Thymus (tissue), 11 donors: ENCODE data around the gene SCGB1C2. TPM values are rescaled to one million over a fixed set of nuclear protein-coding genes. Genes with fewer than 3 reads are reported as not detected.

Source experiments
- DNase-seq, 9 donors: peaks; one replicate each; pipeline ENCODE4 v3.0.0-alpha.2; 2013; ENCODE audit warnings: low spot score in 9 of 9, low read depth in 6 of 9, missing footprints in 1 of 9
- H3K27ac ChIP-seq, 2 donors: one replicate each; pipeline ENCODE4 v1.5.1; 2013; ENCODE audit warnings: control low read depth in 1 of 2, low read depth in 1 of 2, low read length in 1 of 2, mild to moderate bottlenecking in 1 of 2, moderate library complexity in 1 of 2
- H3K27me3 ChIP-seq, 2 donors: one replicate each; pipeline ENCODE4 v1.5.1; 2013; ENCODE audit warnings: low read length in 1 of 2; ENCODE audit not compliant: control insufficient read depth in 2 of 2, insufficient read depth in 1 of 2
- H3K36me3 ChIP-seq, 2 donors: one replicate each; pipeline ENCODE4 v1.5.1; 2013; ENCODE audit warnings: low read length in 1 of 2, mild to moderate bottlenecking in 1 of 2, moderate library complexity in 1 of 2; ENCODE audit not compliant: control insufficient read depth in 2 of 2, insufficient read depth in 2 of 2
- H3K4me1 ChIP-seq, 2 donors: one replicate each; pipeline ENCODE4 v1.5.1; 2013; ENCODE audit warnings: low read length in 2 of 2; ENCODE audit not compliant: control insufficient read depth in 2 of 2, insufficient read depth in 2 of 2
- H3K4me3 ChIP-seq, 2 donors: one replicate each; pipeline ENCODE4 v1.5.1; 2013; ENCODE audit warnings: low read length in 2 of 2, control low read depth in 1 of 2, mild to moderate bottlenecking in 1 of 2
- H3K9me3 ChIP-seq, 2 donors: one replicate each; pipeline ENCODE4 v1.5.1; 2013; ENCODE audit warnings: low read length in 1 of 2, mild to moderate bottlenecking in 1 of 2; ENCODE audit not compliant: control insufficient read depth in 2 of 2, insufficient read depth in 1 of 2
- WGBS: extraction: QIAGEN DNeasy Blood & Tissue Kit; methylation state at CpG from one replicate; pipeline ENCODE4 v1.1.7; 2013; 5-methylcytosine and 5-hydroxymethylcytosine counted together
- polyA plus RNA-seq: library from polyadenylated mRNA; stranded (reverse); fragments of 200-250 nt; gene quantifications from one replicate; pipeline ENCODE4 v1.2.3, GENCODE V29; 2013
- total RNA-seq: library from RNA; stranded (reverse); fragments of 120-200 nt; gene quantifications from one replicate; pipeline ENCODE4 v1.2.4, GENCODE V29; 2013
- donor health status: healthy.

SCGB1C2 gene
- total and polyA plus RNA-seq, 2 donors: 0.50 TPM; not detected in 1

- 98% methylated on average over 23 of the region's 23 CpGs for WGBS
- DNase-seq: no peak
These were observed 4.8 kb downstream of the SCGB1C2 start for GRCh38 chr17:142102-142661.

GRCh38 chr17:142876-143784 lies 5.8 kb downstream of the SCGB1C2 start:
- peak in 1 of 9 donors; percentile 0 for DNase-seq
- H3K4me3 ChIP-seq: no peak overlapping the region
- 87% methylated on average over 23 of the region's 23 CpGs for WGBS

More at GRCh38 chr17:142102-142661, 4.8 kb downstream of the SCGB1C2 start:
- Histone ChIP-seq H3K27ac (no peak overlapping the region), H3K9me3 (no peaks in the 10 kb centered on the region), H3K4me3 (no peak overlapping the region), H3K27me3 (peaks cover 5 to 15% of the 10 kb centered on the region in 2 donors), H3K4me1 (no peaks in the 10 kb centered on the region), H3K36me3 (no peaks in the 10 kb centered on the region)

GRCh38 chr17:143785-144281 lies 6.5 kb downstream of the SCGB1C2 start:
- H3K4me3 ChIP-seq: no peak overlapping the region
- peak; percentile 18 to 76 (median 54) for DNase-seq
- no peaks in the 10 kb centered on the region for H3K4me1 ChIP-seq
- no peaks in the 10 kb centered on the region for H3K36me3 ChIP-seq
- WGBS: 3% methylated on average over 44 of the region's 44 CpGs
- H3K27ac ChIP-seq: no peak overlapping the region
- H3K9me3 ChIP-seq: no peaks in the 10 kb centered on the region
- peaks cover 8 to 15% of the 10 kb centered on the region in 2 donors for H3K27me3 ChIP-seq

More at GRCh38 chr17:142876-143784, 5.8 kb downstream of the SCGB1C2 start:
- H3K27me3 ChIP-seq: peaks cover 8 to 15% of the 10 kb centered on the region in 2 donors
- H3K4me1 ChIP-seq: no peaks in the 10 kb centered on the region
- no peaks in the 10 kb centered on the region for H3K9me3 ChIP-seq
- no peak overlapping the region for H3K27ac ChIP-seq
- no peaks in the 10 kb centered on the region for H3K36me3 ChIP-seq

- Histone ChIP-seq H3K4me1 (no peaks in the 10 kb centered on the region), H3K9me3 (no peaks in the 10 kb centered on the region), H3K27ac (no peak overlapping the region), H3K27me3 (peaks cover 8 to 15% of the 10 kb centered on the region in 2 donors), H3K36me3 (no peaks in the 10 kb centered on the region), H3K4me3 (no peak overlapping the region)
- DNase-seq: no peak
- 96% methylated on average over 7 of the region's 7 CpGs for WGBS
These were observed 7.7 kb downstream of the SCGB1C2 start for GRCh38 chr17:144936-145670.

- Histone ChIP-seq H3K4me1 (no peaks in the 10 kb centered on the region), H3K36me3 (no peaks in the 10 kb centered on the region), H3K27ac (no peak overlapping the region), H3K4me3 (no peak overlapping the region), H3K9me3 (no peaks in the 10 kb centered on the region), H3K27me3 (peaks cover 8 to 15% of the 10 kb centered on the region in 2 donors)
- 95% methylated on average over 16 of the region's 16 CpGs for WGBS
- no peak for DNase-seq
These were observed 8.5 kb downstream of the SCGB1C2 start for GRCh38 chr17:145671-146541.

GRCh38 chr17:146546-146945 lies 9.2 kb downstream of the SCGB1C2 start:
- no peak overlapping the region for H3K4me3 ChIP-seq
- no peaks in the 10 kb centered on the region for H3K36me3 ChIP-seq
- peaks cover 8 to 15% of the 10 kb centered on the region in 2 donors for H3K27me3 ChIP-seq
- DNase-seq: no peak
- 94% methylated on average over 10 of the region's 10 CpGs for WGBS
- H3K27ac ChIP-seq: no peak overlapping the region
- H3K4me1 ChIP-seq: no peaks in the 10 kb centered on the region
- no peaks in the 10 kb centered on the region for H3K9me3 ChIP-seq

- no peak overlapping the region for H3K27ac ChIP-seq
- H3K9me3 ChIP-seq: no peaks in the 10 kb centered on the region
- DNase-seq: no peak
- no peaks in the 10 kb centered on the region for H3K36me3 ChIP-seq
- H3K4me1 ChIP-seq: no peaks in the 10 kb centered on the region
- H3K4me3 ChIP-seq: no peak overlapping the region
- WGBS: 94% methylated on average over 27 of the region's 27 CpGs
- peaks cover 8 to 17% of the 10 kb centered on the region in 2 donors for H3K27me3 ChIP-seq
These were observed 9.8 kb downstream of the SCGB1C2 start for GRCh38 chr17:146983-147761.
